HEK293 (cell line): ENCODE measurements around the gene TNFAIP8L3.

ENCODE experiments used
- CTCF ChIA-PET: fragments of 350-600 bp; formaldehyde crosslinking; extraction: SDS; loops from one replicate; lab custom pipeline; 2021; ENCODE audit warnings: antibody characterized with exemption; lab: Yijun Ruan, JAX
- POLR2A ChIA-PET: fragments of 300-600 bp; formaldehyde crosslinking; extraction: SDS; loops from one replicate; lab custom pipeline; 2020; ENCODE audit warnings: antibody characterized with exemption, inconsistent platforms; lab: Yijun Ruan, JAX
- H3K27ac ChIP-seq: fragments of 200-500 bp; sonication (Bioruptor generic); 2 replicates; pipeline ENCODE4 v1.5.1; 2014; ENCODE audit warnings: low read depth, low read length, control low read depth, inconsistent platforms; ENCODE audit errors: extremely low read depth
- H3K36me3 ChIP-seq, 2 experiments: fragments of 200-500 bp in 1 of 2; sonication (Bioruptor generic) in 1 of 2; 1 replicate in 1 of 2; 2 replicates in 1 of 2; pipeline ENCODE4 v1.5.1; 2014 to 2017; ENCODE audit warnings: inconsistent platforms in 2 of 2, low read length in 2 of 2; ENCODE audit not compliant: control insufficient read depth in 2 of 2, insufficient read depth in 1 of 2
- H3K4me1 ChIP-seq: fragments of 200-500 bp; sonication (Bioruptor generic); 2 replicates; pipeline ENCODE4 v1.5.1; 2014; ENCODE audit warnings: mild to moderate bottlenecking, low read length, inconsistent platforms; ENCODE audit not compliant: control insufficient read depth, insufficient read depth
- H3K4me3 ChIP-seq: 2 replicates; pipeline ENCODE4 v1.5.1; 2011; ENCODE audit warnings: low read depth, mild to moderate bottlenecking, control low read depth, low read length, moderate library complexity
- H3K9me3 ChIP-seq: fragments of 200-500 bp; sonication (Bioruptor generic); 2 replicates; pipeline ENCODE4 v1.5.1; 2014; ENCODE audit warnings: low read depth, low read length, inconsistent platforms; ENCODE audit not compliant: control insufficient read depth, insufficient read depth
- KLF16 ChIP-seq: fragments of 450-650 bp; formaldehyde crosslinking; IDR thresholded peaks from 2 replicates; pipeline ENCODE4 v1.5.1; 2017; ENCODE audit warnings: missing biosample characterization, missing genetic modification characterization
- PRDM4 ChIP-seq: fragments of 450-650 bp; formaldehyde crosslinking; IDR thresholded peaks from 2 replicates; pipeline ENCODE4 v1.5.1; 2017; ENCODE audit warnings: missing biosample characterization, missing genetic modification characterization
- SALL2 ChIP-seq: fragments of 450-650 bp; formaldehyde crosslinking; IDR thresholded peaks from 2 replicates; pipeline ENCODE4 v1.5.0; 2017; ENCODE audit warnings: missing biosample characterization, mild to moderate bottlenecking, missing genetic modification characterization, borderline replicate concordance
- SETDB1 ChIP-seq: IDR thresholded peaks from one replicate; pipeline ENCODE4 v1.6.1; 2017; ENCODE audit warnings: mild to moderate bottlenecking, low read length, moderate library complexity, mixed read lengths; ENCODE audit not compliant: insufficient read length
- WT1 ChIP-seq: fragments of 450-650 bp; formaldehyde crosslinking; IDR thresholded peaks from 2 replicates; pipeline ENCODE4 v1.5.1; 2016; ENCODE audit warnings: missing biosample characterization, missing genetic modification characterization
- ZBTB20 ChIP-seq: fragments of 450-650 bp; formaldehyde crosslinking; IDR thresholded peaks from 2 replicates; pipeline ENCODE4 v1.5.1; 2016; ENCODE audit warnings: missing biosample characterization, missing genetic modification characterization
- ZFHX2 ChIP-seq: fragments of 450-650 bp; formaldehyde crosslinking; conservative IDR thresholded peaks from 2 replicates; pipeline ENCODE4 v1.5.1; 2016; ENCODE audit warnings: missing biosample characterization, missing genetic modification characterization
- ZNF132 ChIP-seq: fragments of 450-650 bp; formaldehyde crosslinking; IDR thresholded peaks from 2 replicates; pipeline ENCODE4 v1.5.1; 2017; ENCODE audit warnings: missing biosample characterization, missing genetic modification characterization, borderline replicate concordance
- ZNF18 ChIP-seq: fragments of 450-650 bp; formaldehyde crosslinking; IDR thresholded peaks from 2 replicates; pipeline ENCODE4 v1.5.1; 2016; ENCODE audit warnings: missing biosample characterization, missing genetic modification characterization
- ZNF221 ChIP-seq: fragments of 450-650 bp; formaldehyde crosslinking; IDR thresholded peaks from 2 replicates; pipeline ENCODE4 v1.5.1; 2017; ENCODE audit warnings: missing biosample characterization, missing genetic modification characterization, borderline replicate concordance
- ZNF248 ChIP-seq: fragments of 450-650 bp; formaldehyde crosslinking; IDR thresholded peaks from 2 replicates; pipeline ENCODE4 v1.5.1; 2017; ENCODE audit warnings: missing biosample characterization, missing genetic modification characterization
- ZNF280C ChIP-seq: fragments of 450-650 bp; formaldehyde crosslinking; IDR thresholded peaks from 2 replicates; pipeline ENCODE4 v1.5.1; 2016; ENCODE audit warnings: missing biosample characterization, missing genetic modification characterization
- ZNF449 ChIP-seq: fragments of 450-650 bp; formaldehyde crosslinking; IDR thresholded peaks from 2 replicates; pipeline ENCODE4 v1.5.1; 2017; ENCODE audit warnings: missing biosample characterization, mild to moderate bottlenecking, missing genetic modification characterization, moderate library complexity
- ZNF48 ChIP-seq: fragments of 450-650 bp; formaldehyde crosslinking; IDR thresholded peaks from 2 replicates; pipeline ENCODE4 v1.5.1; 2016; ENCODE audit warnings: missing biosample characterization, missing genetic modification characterization
- ZNF558 ChIP-seq: fragments of 450-650 bp; formaldehyde crosslinking; IDR thresholded peaks from 2 replicates; pipeline ENCODE4 v1.5.1; 2016; ENCODE audit warnings: missing biosample characterization, missing genetic modification characterization
- ZNF610 ChIP-seq: fragments of 450-650 bp; formaldehyde crosslinking; IDR thresholded peaks from 2 replicates; pipeline ENCODE4 v1.5.1; 2016; ENCODE audit warnings: missing biosample characterization, missing genetic modification characterization, borderline replicate concordance
- ZNF629 ChIP-seq: fragments of 450-650 bp; formaldehyde crosslinking; IDR thresholded peaks from 2 replicates; pipeline ENCODE4 v1.5.1; 2017; ENCODE audit warnings: missing biosample characterization, missing genetic modification characterization
- ZNF660 ChIP-seq: fragments of 450-650 bp; IDR thresholded peaks from 2 replicates; pipeline ENCODE4 v1.5.1; 2018; ENCODE audit warnings: missing biosample characterization, mild to moderate bottlenecking, missing genetic modification characterization
- ZNF670 ChIP-seq: fragments of 450-650 bp; formaldehyde crosslinking; IDR thresholded peaks from 2 replicates; pipeline ENCODE4 v1.5.1; 2016; ENCODE audit warnings: missing biosample characterization, missing genetic modification characterization, low read depth
- ZNF837 ChIP-seq: fragments of 450-650 bp; formaldehyde crosslinking; IDR thresholded peaks from 2 replicates; pipeline ENCODE4 v1.5.1; 2016; ENCODE audit warnings: missing biosample characterization, missing genetic modification characterization
- ZSCAN16 ChIP-seq: fragments of 450-650 bp; formaldehyde crosslinking; IDR thresholded peaks from 2 replicates; pipeline ENCODE4 v1.5.1; 2016; ENCODE audit warnings: missing biosample characterization, missing genetic modification characterization

TNFAIP8L3 gene

GRCh38 chr15:51053571-51053970 is 41.1 kb downstream of the TNFAIP8L3 start:
- Histone ChIP-seq H3K27ac (no peak overlapping the region), H3K9me3 (no peaks in the 10 kb centered on the region), H3K36me3 (no peaks in the 10 kb centered on the region), H3K4me1 (no peaks in the 10 kb centered on the region)
- CTCF ChIA-PET = interaction anchor here (1.2 kb wide), 1 partner anchor 110 kb away, joined by 3 read pairs; no protein-coding TSS in a partner anchor
- TF ChIP-seq ZSCAN16 (tag by site-specific recombination) = no peak
- no peak for TF ChIP-seq WT1 (tag by site-specific recombination)
- no peak for TF ChIP-seq PRDM4 (tag by site-specific recombination)
- no peak for TF ChIP-seq ZNF449 (tag by site-specific recombination)
- no peak for TF ChIP-seq ZNF558
- no peak for TF ChIP-seq ZNF48 (tag by site-specific recombination)
- no peak for TF ChIP-seq SALL2 (tag by site-specific recombination)
- no peak for TF ChIP-seq ZNF670 (tag by site-specific recombination)
- no peak for TF ChIP-seq ZNF610
- TF ChIP-seq, all 188 proteins: peak for 0
- no peak overlapping the region for H3K4me3 ChIP-seq
- POLR2A ChIA-PET = no interaction called here

GRCh38 chr15:51051776-51052175 is 42.9 kb downstream of the TNFAIP8L3 start:
- no peak overlapping the region for H3K27ac ChIP-seq
- no peak for TF ChIP-seq ZFHX2 (tag by site-specific recombination)
- no peak for TF ChIP-seq ZNF837 (tag by site-specific recombination)
- no peak for TF ChIP-seq ZNF248
- ChIA-PET POLR2A (no interaction called here), CTCF (no interaction called here)
- H3K36me3 ChIP-seq = no peaks in the 10 kb centered on the region
- no peak overlapping the region for H3K4me3 ChIP-seq
- H3K4me1 ChIP-seq = peaks cover 5% of the 10 kb centered on the region; the same call in 1 of the 2 replicates
- H3K9me3 ChIP-seq = no peaks in the 10 kb centered on the region

GRCh38 chr15:51049081-51049480 is 45.6 kb downstream of the TNFAIP8L3 start:
- POLR2A ChIA-PET = no interaction called here
- no peaks in the 10 kb centered on the region for H3K9me3 ChIP-seq
- TF ChIP-seq ZNF558 (no peak), SETDB1 (no peak), ZNF132 (tag by site-specific recombination) (no peak), ZNF660 (tag by site-specific recombination) (no peak), ZNF280C (tag by site-specific recombination) (no peak), WT1 (tag by site-specific recombination) (no peak), ZNF221 (no peak), ZNF629 (tag by site-specific recombination) (no peak), KLF16 (tag by site-specific recombination) (no peak), ZNF18 (tag by site-specific recombination) (no peak), ZBTB20 (no peak)
- H3K36me3 ChIP-seq = no peaks in the 10 kb centered on the region
- H3K27ac ChIP-seq = no peak overlapping the region
- CTCF ChIA-PET = no interaction called here
- no peak overlapping the region for H3K4me3 ChIP-seq
- peaks cover 7% of the 10 kb centered on the region; the same call in 1 of the 2 replicates for H3K4me1 ChIP-seq
